Measurements from ENCODE around the gene GRIN3B.

The GRIN3B gene

DNA sequence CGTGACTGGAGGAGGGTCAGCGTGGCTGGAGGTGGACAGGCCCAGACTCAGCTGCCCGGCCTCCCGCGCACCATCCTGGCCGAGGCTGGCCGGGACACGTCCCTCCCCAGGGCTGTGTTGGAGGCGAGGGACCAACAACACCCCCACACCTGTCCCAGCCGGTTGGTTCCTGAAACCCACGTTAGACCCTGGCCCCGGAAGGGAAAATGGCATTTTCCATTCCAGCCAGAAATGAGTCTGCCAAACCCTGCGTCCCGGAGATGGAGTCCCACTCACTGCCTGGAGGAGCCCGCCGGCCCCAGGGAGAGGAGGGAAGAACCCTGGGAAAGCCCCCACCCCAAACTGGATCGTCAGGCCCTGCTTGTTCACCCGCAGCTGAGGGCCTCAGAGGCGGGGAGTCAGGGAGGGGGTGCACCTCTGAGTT is 20.9 kb upstream of the GRIN3B start:
- Histone ChIP-seq H3K36me3 (ENCODE audit: control insufficient read depth in 1 of 2, insufficient read depth in 2 of 2, low read length in 2 of 2) (peaks cover 15 to 21% of the 10 kb centered on the region in 2 experiments), H3K79me1 (ENCODE audit: low read length) (peaks cover 26% of the 10 kb centered on the region), H3K9me3 (ENCODE audit: insufficient read depth, low read depth, low read length) (no peaks in the 10 kb centered on the region), H3K79me2 (ENCODE audit: control insufficient read depth, insufficient read depth, low read length, poor library complexity) (peaks cover 12% of the 10 kb centered on the region), H3K27me3 (ENCODE audit: insufficient read depth, low read length) (no peaks in the 10 kb centered on the region), H4K12ac (ENCODE audit: low read depth, low read length) (peak overlapping the region; percentile 57), H3K27ac (ENCODE audit: low read depth, low read length) (peak overlapping the region; percentile 96), H4K8ac (ENCODE audit: low read depth, low read length) (peak overlapping the region; percentile 55), H3K18ac (ENCODE audit: low read length) (peak overlapping the region; percentile 62), H3K14ac (ENCODE audit: low read length) (peak overlapping the region; percentile 97), H4K91ac (ENCODE audit: low read depth, low read length) (peak overlapping the region; percentile 96), H3K4me2 (ENCODE audit: low read length) (peak overlapping the region; percentile 37), H2BK120ac (ENCODE audit: insufficient read depth, low read length, poor library complexity) (peak overlapping the region; percentile 62), H2AFZ (ENCODE audit: insufficient read depth, low read length, poor library complexity) (no peak overlapping the region), H2BK12ac (ENCODE audit: low read length) (peak overlapping the region; percentile 34), H3K4me3 (ENCODE audit: low read depth, low read length) (peak overlapping the region; percentile 8), H2AK5ac (ENCODE audit: low read length) (peak overlapping the region; percentile 98), H2BK5ac (ENCODE audit: low read depth, low read length, poor library complexity) (peak overlapping the region; percentile 70), H3K23ac (ENCODE audit: low read length) (no peak overlapping the region), H3K9ac (ENCODE audit: low read length) (peak overlapping the region; percentile 5), H3K4ac (ENCODE audit: low read depth, low read length) (peak overlapping the region; percentile 35), H3K4me1 (ENCODE audit: control insufficient read depth in 1 of 2, insufficient read depth in 2 of 2, low read length in 2 of 2) (peaks cover 22 to 32% of the 10 kb centered on the region in 2 experiments)
- peak; percentile 75 to 76 for DNase-seq
- no CpG with 5 or more reads among the region's 19 CpGs for WGBS (ENCODE audit: extremely low coverage, insufficient coverage, insufficient read length)

GRCh38 chr19:980133-980998 is 19.9 kb upstream of the GRIN3B start:
- H3K23ac ChIP-seq (ENCODE audit: low read length), result no peak overlapping the region
- peak overlapping the region; percentile 48 for H3K4me2 ChIP-seq (ENCODE audit: low read length)
- H3K4me1 ChIP-seq (ENCODE audit: control insufficient read depth in 1 of 2, insufficient read depth in 2 of 2, low read length in 2 of 2), result peaks cover 21 to 27% of the 10 kb centered on the region in 2 experiments
- WGBS (ENCODE audit: extremely low coverage, insufficient coverage, insufficient read length), result no CpG with 5 or more reads among the region's 32 CpGs
- DNase-seq, result peak; percentile 86 to 87
- peak overlapping the region; percentile 95 for H2BK5ac ChIP-seq (ENCODE audit: low read depth, low read length, poor library complexity)
- peaks cover 14% of the 10 kb centered on the region for H3K79me2 ChIP-seq (ENCODE audit: control insufficient read depth, insufficient read depth, low read length, poor library complexity)
- peak overlapping the region; percentile 86 for H4K8ac ChIP-seq (ENCODE audit: low read depth, low read length)
- peak overlapping the region; percentile 91 for H3K4ac ChIP-seq (ENCODE audit: low read depth, low read length)
- H2AFZ ChIP-seq (ENCODE audit: insufficient read depth, low read length, poor library complexity), result peak overlapping the region; percentile 69
- no peak overlapping the region for H3K4me3 ChIP-seq (ENCODE audit: low read depth, low read length)
- peaks cover 26% of the 10 kb centered on the region for H3K79me1 ChIP-seq (ENCODE audit: low read length)
- H3K27ac ChIP-seq (ENCODE audit: low read depth, low read length), result peak overlapping the region; percentile 98
- H2BK120ac ChIP-seq (ENCODE audit: insufficient read depth, low read length, poor library complexity), result peak overlapping the region; percentile 88
- H4K91ac ChIP-seq (ENCODE audit: low read depth, low read length), result peak overlapping the region; percentile 95
- H3K9me3 ChIP-seq (ENCODE audit: insufficient read depth, low read depth, low read length), result no peaks in the 10 kb centered on the region
- H3K27me3 ChIP-seq (ENCODE audit: insufficient read depth, low read length), result no peaks in the 10 kb centered on the region
- peak overlapping the region; percentile 95 for H2AK5ac ChIP-seq (ENCODE audit: low read length)
- peak overlapping the region; percentile 92 for H3K14ac ChIP-seq (ENCODE audit: low read length)
- peak overlapping the region; percentile 35 for H3K9ac ChIP-seq (ENCODE audit: low read length)
- H3K18ac ChIP-seq (ENCODE audit: low read length), result peak overlapping the region; percentile 81
- peaks cover 8 to 11% of the 10 kb centered on the region in 2 experiments for H3K36me3 ChIP-seq (ENCODE audit: control insufficient read depth in 1 of 2, insufficient read depth in 2 of 2, low read length in 2 of 2)
- peak overlapping the region; percentile 54 for H4K12ac ChIP-seq (ENCODE audit: low read depth, low read length)
- peak overlapping the region; percentile 90 for H2BK12ac ChIP-seq (ENCODE audit: low read length)

DNA sequence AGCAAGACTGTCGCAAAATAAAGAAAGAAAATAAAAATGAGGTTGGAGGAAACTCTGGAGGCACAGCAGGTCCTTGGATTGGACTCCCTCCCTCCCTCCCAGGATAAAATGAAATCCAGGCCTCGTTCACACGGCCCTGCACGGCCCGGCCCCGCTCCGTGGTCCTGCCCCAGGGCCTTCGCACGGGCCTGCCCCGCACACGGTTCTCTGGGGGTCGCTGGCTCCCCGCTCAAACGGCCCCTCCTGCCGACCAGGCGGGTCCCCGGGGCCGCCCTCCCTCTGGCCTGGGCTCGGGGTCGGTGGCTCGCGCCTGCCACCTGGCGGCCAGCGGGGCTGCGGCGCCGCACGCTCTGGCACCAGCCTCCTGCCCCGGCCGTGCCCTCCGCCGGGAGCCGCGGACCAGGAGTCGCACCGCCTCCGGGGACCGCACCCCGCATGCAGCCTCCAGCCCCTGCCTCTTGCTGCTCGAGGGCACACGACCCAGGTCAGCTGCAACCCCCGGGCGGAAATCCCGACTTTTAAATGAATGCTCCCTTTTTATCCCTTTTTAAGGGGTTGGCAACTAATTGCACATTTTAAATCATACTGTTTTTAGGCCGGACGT is 17.6 kb upstream of the GRIN3B start:
- Histone ChIP-seq H3K36me3 (ENCODE audit: control insufficient read depth in 1 of 2, insufficient read depth in 2 of 2, low read length in 2 of 2) (peaks cover 20 to 21% of the 10 kb centered on the region in 2 experiments), H3K27ac (ENCODE audit: low read depth, low read length) (no peak overlapping the region), H2BK12ac (ENCODE audit: low read length) (peak overlapping the region; percentile 92), H4K12ac (ENCODE audit: low read depth, low read length) (peak overlapping the region; percentile 87), H3K79me1 (ENCODE audit: low read length) (peaks cover 26% of the 10 kb centered on the region), H4K8ac (ENCODE audit: low read depth, low read length) (peak overlapping the region; percentile 84), H2BK120ac (ENCODE audit: insufficient read depth, low read length, poor library complexity) (peak overlapping the region; percentile 95), H3K4me3 (ENCODE audit: low read depth, low read length) (no peak overlapping the region), H2AK5ac (ENCODE audit: low read length) (no peak overlapping the region), H3K27me3 (ENCODE audit: insufficient read depth, low read length) (no peaks in the 10 kb centered on the region), H3K4me2 (ENCODE audit: low read length) (peak overlapping the region; percentile 66), H3K4ac (ENCODE audit: low read depth, low read length) (no peak overlapping the region), H2AFZ (ENCODE audit: insufficient read depth, low read length, poor library complexity) (no peak overlapping the region), H2BK5ac (ENCODE audit: low read depth, low read length, poor library complexity) (peak overlapping the region; percentile 75), H3K79me2 (ENCODE audit: control insufficient read depth, insufficient read depth, low read length, poor library complexity) (peaks cover 14% of the 10 kb centered on the region), H3K9ac (ENCODE audit: low read length) (no peak overlapping the region), H3K9me3 (ENCODE audit: insufficient read depth, low read depth, low read length) (peaks cover 1% of the 10 kb centered on the region), H3K4me1 (ENCODE audit: control insufficient read depth in 1 of 2, insufficient read depth in 2 of 2, low read length in 2 of 2) (peaks cover 20 to 21% of the 10 kb centered on the region in 2 experiments), H3K18ac (ENCODE audit: low read length) (peak overlapping the region; percentile 56), H4K91ac (ENCODE audit: low read depth, low read length) (peak overlapping the region; percentile 90), H3K14ac (ENCODE audit: low read length) (no peak overlapping the region), H3K23ac (ENCODE audit: low read length) (no peak overlapping the region)
- peak; percentile 62 to 80 for DNase-seq
- no CpG with 5 or more reads among the region's 46 CpGs for WGBS (ENCODE audit: extremely low coverage, insufficient coverage, insufficient read length)

- peak within 1 kb of the TSS; percentile 18 for H2BK12ac ChIP-seq (ENCODE audit: low read length)
- H3K27ac ChIP-seq (ENCODE audit: low read depth, low read length), result peak within 1 kb of the TSS; percentile 54
- peak within 1 kb of the TSS; percentile 38 for H2AFZ ChIP-seq (ENCODE audit: insufficient read depth, low read length, poor library complexity)
- peak within 1 kb of the TSS; percentile 94 for H3K4me2 ChIP-seq (ENCODE audit: low read length)
- peak within 1 kb of the TSS; percentile 48 for H2BK120ac ChIP-seq (ENCODE audit: insufficient read depth, low read length, poor library complexity)
- peak; percentile 82 to 94 for DNase-seq
- H4K8ac ChIP-seq (ENCODE audit: low read depth, low read length), result peak within 1 kb of the TSS; percentile 73
- peaks cover 1% of the 10 kb centered on the region for H3K9me3 ChIP-seq (ENCODE audit: insufficient read depth, low read depth, low read length)
- peak within 1 kb of the TSS; percentile 96 for H3K9ac ChIP-seq (ENCODE audit: low read length)
- H3K79me1 ChIP-seq (ENCODE audit: low read length), result peaks cover 23% of the 10 kb centered on the region
- H2AK5ac ChIP-seq (ENCODE audit: low read length), result peak within 1 kb of the TSS; percentile 15
- H4K91ac ChIP-seq (ENCODE audit: low read depth, low read length), result peak within 1 kb of the TSS; percentile 71
- no peaks in the 10 kb centered on the region for H3K27me3 ChIP-seq (ENCODE audit: insufficient read depth, low read length)
- peak within 1 kb of the TSS; percentile 100 for H3K4me3 ChIP-seq (ENCODE audit: low read depth, low read length)
- peaks cover 16 to 17% of the 10 kb centered on the region in 2 experiments for H3K4me1 ChIP-seq (ENCODE audit: control insufficient read depth in 1 of 2, insufficient read depth in 2 of 2, low read length in 2 of 2)
- WGBS (ENCODE audit: extremely low coverage, insufficient coverage, insufficient read length), result no CpG with 5 or more reads among the region's 78 CpGs
- peak within 1 kb of the TSS; percentile 42 for H3K4ac ChIP-seq (ENCODE audit: low read depth, low read length)
- H3K23ac ChIP-seq (ENCODE audit: low read length), result no peak within 1 kb of the TSS
- H3K36me3 ChIP-seq (ENCODE audit: control insufficient read depth in 1 of 2, insufficient read depth in 2 of 2, low read length in 2 of 2), result peaks cover 29 to 34% of the 10 kb centered on the region in 2 experiments
- H3K14ac ChIP-seq (ENCODE audit: low read length), result peak within 1 kb of the TSS; percentile 58
- H3K18ac ChIP-seq (ENCODE audit: low read length), result peak within 1 kb of the TSS; percentile 74
- H2BK5ac ChIP-seq (ENCODE audit: low read depth, low read length, poor library complexity), result peak within 1 kb of the TSS; percentile 50
- H4K12ac ChIP-seq (ENCODE audit: low read depth, low read length), result peak within 1 kb of the TSS; percentile 75
- peaks cover 10% of the 10 kb centered on the region for H3K79me2 ChIP-seq (ENCODE audit: control insufficient read depth, insufficient read depth, low read length, poor library complexity)
Measured at GRCh38 chr19:984165-984967, 15.9 kb upstream of the GRIN3B start, which contains the start of gene WDR18. Gene WDR18, plus strand, starts transcription at chr19:984345. Its CDS starts 9 bp downstream, at chr19:984354.

All from trophoblast cell (in vitro differentiated cells and primary cell).